Activated CD4-positive, CD25-positive, alpha-beta regulatory T cell (primary cell): ENCODE results near the gene CD96.

ENCODE experiments used
- DNase-seq, 4 experiments: peaks; one replicate each; lab custom pipeline; 2025; lab: John Stamatoyannopoulos, UW

Gene CD96

DNA sequence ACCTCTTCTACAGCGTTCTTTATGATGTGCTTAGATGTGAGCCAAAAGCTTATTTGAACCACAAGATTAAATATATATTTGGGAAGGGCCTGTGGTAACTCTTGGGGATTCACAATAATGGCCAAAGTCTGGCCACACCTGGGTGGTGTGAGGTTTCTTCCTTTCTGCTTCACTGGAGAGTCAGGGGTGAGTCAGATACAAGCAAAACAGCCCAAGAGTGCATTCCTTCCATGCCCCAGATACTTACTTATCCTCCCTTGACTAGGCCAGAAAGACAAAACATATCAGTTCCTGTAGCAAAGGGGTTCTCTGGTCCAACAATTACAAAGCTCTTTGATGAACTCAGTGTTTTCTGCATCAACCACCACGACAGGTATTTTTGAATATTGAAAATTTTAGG, 52.2 kb downstream of the CD96 start:
- no peak for DNase-seq

DNA sequence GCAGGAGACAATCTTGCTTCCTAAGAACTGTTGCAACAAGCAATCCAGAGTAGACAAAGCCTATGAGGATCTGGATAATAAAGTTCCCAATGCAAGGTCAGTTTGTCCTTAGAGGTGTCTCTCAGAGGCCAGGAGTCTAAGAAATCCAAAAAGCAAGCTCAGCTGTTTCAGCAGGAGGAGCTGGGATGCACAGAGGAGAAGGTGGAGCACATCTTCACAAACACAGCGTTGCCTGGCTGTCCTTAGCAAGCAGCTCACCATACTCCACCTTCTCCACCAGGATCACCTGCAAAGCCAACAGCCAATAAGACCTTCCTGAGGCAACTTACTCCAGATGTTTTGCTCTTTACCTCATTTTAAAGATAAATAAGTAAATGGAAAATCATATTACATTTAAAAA, 52.8 kb downstream of the CD96 start:
- DNase-seq = no peak

- no peak for DNase-seq
Observed at GRCh38 chr3:111595232-111595631, 53.2 kb downstream of the CD96 start, which contains the start of gene ZBED2. Gene ZBED2 (minus strand): TSS chr3:111595346. CDS start chr3:111594201, 1,145 bp downstream.

DNA sequence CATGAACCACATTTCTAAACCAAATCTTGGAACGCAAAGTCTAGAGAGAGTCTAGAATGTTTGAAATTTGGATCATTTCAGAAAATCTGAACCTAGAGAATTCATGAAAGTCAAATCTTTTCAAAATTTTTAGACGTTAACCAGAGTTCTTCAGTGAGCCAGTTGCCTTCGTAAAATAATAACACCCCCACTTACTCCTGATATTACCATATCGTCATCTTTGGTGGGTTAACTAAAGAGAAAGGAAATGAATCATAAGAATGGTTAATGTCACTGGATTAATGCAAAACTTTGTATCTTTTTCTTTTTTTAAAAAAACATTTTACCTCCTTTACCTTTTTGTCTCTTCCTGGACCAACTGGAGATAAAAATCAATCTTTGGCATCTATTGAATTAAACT, 54.3 kb downstream of the CD96 start:
- no peak for DNase-seq

DNA sequence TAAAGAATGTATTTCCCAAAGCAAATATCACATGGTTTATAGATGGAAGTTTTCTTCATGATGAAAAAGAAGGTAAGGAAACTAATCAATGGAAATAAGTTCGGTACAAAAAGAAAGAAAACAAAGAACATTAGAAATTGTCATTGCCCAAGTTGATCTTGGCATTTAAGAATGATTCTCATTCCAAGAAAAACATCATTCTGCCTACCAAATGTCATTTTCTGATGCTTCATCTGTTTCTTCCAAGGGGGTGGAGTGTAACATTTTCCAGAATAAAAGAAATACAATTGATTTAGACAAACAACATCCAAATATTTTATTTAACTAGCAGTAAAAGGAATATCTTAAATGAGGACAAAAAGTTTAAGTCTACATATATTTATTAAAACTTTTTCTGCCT, 56.1 kb downstream of the CD96 start:
- DNase-seq = no peak

DNA sequence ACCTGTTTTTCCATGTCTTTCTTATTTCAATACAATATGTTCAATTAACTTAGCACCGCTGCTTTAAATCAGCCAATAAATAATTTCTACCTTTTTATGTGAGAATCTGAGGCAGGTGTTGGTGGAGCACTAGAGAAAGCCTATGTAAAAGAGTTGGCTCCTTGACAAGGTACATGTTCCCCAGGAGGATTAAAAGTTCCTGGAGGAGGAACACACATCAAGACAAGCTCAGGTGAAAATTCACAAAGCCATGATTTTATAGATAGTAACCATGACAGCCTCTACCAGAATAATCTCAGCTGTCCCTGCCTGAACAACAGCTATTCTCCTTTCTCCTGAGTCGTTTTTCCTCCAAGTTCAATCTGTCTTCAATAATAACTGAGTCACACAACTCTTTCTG, 56.6 kb downstream of the CD96 start:
- no peak for DNase-seq

DNA sequence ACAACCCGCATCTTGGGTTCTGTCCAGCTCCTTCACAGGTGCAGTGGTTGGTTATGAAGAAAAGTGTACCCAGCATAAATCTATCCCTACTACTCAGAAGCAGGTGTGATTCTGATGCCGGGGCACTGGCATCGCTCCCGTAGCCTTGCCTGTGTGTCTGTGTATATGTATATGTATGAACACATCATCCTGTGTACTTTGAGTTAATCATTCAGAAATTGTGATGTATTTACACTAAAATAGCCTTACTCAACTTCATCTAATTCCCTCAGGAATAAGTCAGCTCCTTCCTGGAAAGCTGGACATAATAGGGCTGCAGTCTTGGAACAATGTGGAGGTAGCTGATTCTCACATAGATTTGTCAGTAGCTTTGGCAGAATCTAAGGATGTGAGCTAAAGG, 59.8 kb downstream of the CD96 start:
- DNase-seq = no peak

- DNase-seq = no peak
Observed at GRCh38 chr3:111603679-111604078, 61.7 kb downstream of the CD96 start.

- no peak for DNase-seq
Observed at GRCh38 chr3:111604119-111604518, 62.1 kb downstream of the CD96 start.

DNA sequence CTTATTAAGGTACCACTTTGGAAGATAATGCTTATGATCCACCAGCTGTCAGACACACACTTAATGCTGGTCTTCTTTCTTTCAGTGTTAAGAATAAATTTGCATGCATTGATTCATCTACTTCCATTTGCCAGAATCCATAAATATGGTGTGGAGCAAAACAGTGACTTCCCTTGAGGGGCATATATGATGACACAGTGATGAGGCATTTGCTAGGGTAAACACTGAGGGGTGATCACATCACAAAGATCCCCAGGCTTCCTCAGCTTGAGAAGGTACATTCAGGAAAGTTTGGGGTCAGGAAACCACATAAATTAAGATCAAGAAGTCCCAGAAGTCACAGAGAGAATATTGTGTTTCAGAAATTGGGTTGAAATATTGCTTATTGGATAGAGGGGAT, 63.0 kb downstream of the CD96 start:
- no peak for DNase-seq

DNA sequence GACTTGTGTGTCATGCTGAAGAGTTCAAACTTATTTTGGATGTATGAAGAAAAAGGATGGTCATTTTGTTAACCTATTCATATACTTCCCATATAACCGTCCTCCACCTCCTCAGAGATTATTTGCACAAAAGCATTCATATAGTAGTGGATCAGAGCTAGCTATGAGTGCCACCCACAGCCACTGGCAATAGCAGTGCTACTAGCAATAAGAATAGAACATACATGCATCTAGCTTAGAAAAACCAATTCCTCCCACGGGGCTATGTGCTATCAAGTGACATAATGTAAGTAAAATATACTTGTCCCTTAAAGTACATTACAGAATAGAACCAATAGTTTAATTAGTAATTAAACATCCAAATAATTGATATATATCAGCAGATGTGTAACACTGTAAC, 63.5 kb downstream of the CD96 start:
- DNase-seq = no peak

DNA sequence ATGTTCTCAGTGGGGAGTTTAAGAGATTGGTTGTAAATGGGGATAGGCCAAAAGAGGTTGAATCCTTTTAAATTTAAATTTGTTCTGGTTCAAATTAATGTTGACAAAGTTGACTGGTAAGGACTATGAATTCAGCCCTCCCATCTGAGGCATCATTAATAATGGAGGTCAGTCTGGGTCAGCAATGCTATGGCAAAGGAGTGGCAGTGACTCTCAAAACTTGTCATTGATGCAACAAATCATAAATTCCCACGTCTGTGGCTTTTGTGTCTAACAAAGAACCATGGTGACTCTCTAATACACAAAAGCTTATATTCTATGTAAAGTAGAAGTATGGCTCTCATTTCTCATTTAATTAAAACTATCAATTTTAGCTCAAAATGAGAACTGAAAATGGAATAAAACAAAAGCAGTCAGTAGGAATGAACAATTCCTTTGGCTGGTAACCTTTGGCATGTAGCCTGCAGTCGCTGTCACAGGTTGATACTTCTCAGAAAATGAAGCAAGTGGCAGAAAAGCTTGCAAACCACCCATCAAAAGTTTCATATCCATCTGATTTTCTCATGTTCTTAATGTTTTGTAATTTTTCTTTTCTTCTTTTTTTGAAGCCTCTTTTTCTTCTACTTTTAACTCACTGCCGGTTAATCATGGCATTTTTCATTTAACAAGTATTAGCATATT, 65.4 kb downstream of the CD96 start:
- DNase-seq = no peak

DNA sequence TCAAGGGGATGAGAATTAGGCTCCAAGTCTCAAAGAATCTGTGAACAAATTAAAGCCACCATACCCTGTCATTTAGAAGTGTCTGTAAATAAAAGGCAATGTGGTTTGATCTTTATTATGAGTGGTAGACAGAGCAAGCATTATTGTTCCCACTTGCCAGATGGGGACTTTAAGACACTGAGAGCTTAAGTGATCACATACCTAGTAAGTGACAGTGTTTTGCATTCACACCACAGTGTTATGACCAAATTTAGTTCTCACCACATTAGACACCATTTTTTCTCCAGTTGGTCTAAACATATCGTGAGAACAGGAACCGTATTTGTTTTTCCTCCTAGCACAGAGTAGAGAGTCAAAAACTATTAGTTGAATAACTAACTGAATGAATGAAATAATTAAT, 66.4 kb downstream of the CD96 start:
- no peak for DNase-seq

GRCh38 chr3:111609700-111610099, 67.7 kb downstream of the CD96 start:
- no peak for DNase-seq

GRCh38 chr3:111610189-111610588, 68.2 kb downstream of the CD96 start:
- no peak for DNase-seq

GRCh38 chr3:111610612-111611054, 68.6 kb downstream of the CD96 start:
- DNase-seq = peak in 1 of 4 experiments; percentile 7

- DNase-seq = no peak
Observed at GRCh38 chr3:111613294-111613693, 71.3 kb downstream of the CD96 start.

DNA sequence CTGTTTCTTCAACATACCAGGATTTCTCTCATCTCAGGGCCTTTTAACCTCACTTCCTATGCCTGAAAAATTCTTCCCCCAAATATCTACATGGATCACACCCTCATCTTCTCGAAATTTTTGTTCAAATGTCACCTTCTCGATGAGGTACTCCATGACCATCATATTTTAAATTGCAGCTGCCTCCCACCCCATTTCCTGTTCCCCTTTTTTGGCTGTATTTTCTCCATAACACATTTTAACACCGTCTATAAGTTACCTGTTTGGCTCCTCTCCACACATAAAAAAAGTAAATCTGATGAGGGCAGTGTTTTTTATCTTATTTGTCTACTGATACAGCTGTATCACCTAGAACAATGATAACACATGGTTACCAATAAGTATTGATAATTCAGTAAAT, 73.9 kb downstream of the CD96 start:
- no peak for DNase-seq

GRCh38 chr3:111616417-111617105, 74.6 kb downstream of the CD96 start:
- DNase-seq = peak; percentile 16 to 39 (median 28)

GRCh38 chr3:111617406-111617805, 75.4 kb downstream of the CD96 start:
- DNase-seq = no peak

DNA sequence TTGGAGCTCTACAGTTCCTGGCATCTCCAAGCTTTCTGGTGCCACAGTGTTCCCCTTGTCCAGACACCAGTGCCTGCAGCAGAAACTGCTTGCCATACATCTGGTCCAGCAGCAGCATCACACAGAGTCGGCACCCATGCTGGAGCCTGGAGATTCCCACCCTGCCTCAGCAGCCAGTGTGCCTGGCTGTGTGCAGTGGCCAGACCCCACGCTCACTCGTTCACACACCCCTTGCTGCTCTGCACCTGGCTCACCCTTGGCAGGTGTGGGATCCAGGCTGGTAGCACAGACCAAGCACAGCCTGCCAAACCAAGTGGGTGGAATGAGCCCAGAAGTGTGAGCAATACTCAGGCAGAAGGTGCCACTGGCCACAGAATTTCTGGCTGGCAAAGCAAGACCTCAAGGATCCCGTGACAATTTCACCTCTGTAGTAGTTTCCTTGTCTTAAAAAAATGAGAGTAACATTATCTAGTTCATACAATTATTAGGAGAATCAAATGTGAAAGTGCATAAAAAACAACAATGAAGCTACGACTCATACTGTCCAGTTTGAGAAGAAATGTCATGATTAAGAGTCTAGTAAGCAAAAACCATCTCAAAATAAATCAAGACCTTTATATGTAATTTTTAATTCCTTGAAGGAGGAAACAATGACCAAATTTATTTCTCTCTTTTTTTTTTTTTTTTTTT, 76.1 kb downstream of the CD96 start:
- no peak for DNase-seq

GRCh38 chr3:111618945-111619344, 76.9 kb downstream of the CD96 start:
- DNase-seq = no peak

- DNase-seq = no peak
Observed at GRCh38 chr3:111619833-111620232, 77.8 kb downstream of the CD96 start.
